Motor neuron (in vitro differentiated cells): ENCODE measurements around the gene BMP7. TPM values are rescaled to one million over a fixed set of nuclear protein-coding genes. Genes with fewer than 3 reads are reported as not detected.

Experiments used
- ATAC-seq, 8 experiments: fragments of 200-7000 bp; cut with Tn5 transposase; replicated peaks in 6 of 8; 2 replicates each; pipeline ENCODE4 v1.8.0; 2021; ENCODE audit warnings: mild to moderate bottlenecking in 8 of 8, moderate library complexity in 8 of 8
- H3K27ac ChIP-seq, 2 donors: fragments of 250-450 bp; sonication (Bioruptor Pico); 2 replicates each; pipeline ENCODE4 v1.9.0; 2021; ENCODE audit warnings: antibody characterized with exemption in 2 of 2, mild to moderate bottlenecking in 2 of 2, moderate library complexity in 1 of 2
- H3K4me1 ChIP-seq, 2 donors: fragments of 250-450 bp; sonication (Bioruptor Pico); replicated peaks in 1 of 2; 2 replicates each; pipeline ENCODE4 v1.6.1; 2021; ENCODE audit warnings: antibody characterized with exemption in 2 of 2, mild to moderate bottlenecking in 2 of 2, moderate library complexity in 1 of 2
- H3K4me3 ChIP-seq, 5 donors: fragments of 250-450 bp; sonication (Bioruptor Pico); 2 replicates each; pipeline ENCODE4 v1.9.0; 2021; ENCODE audit warnings: antibody characterized with exemption in 5 of 5, mild to moderate bottlenecking in 5 of 5, moderate library complexity in 4 of 5
- WGBS, 10 experiments: fragments of 450-650 bp; shearing (Covaris generic); methylation state at CpG; one replicate each; pipeline ENCODE4 v1.0.0; 2022; 5-methylcytosine and 5-hydroxymethylcytosine counted together
- in situ Hi-C, 9 experiments: fragments of 400-800 bp; cut with MboI; loops; one replicate each; pipeline ENCODE4 v1.15.0; 2021; ENCODE audit warnings: low sequenced_read_pairs in 9 of 9, low pct_unique_long_range_greater_than_20kb in 2 of 9; ENCODE audit not compliant: unreplicated experiment in 9 of 9
- total RNA-seq, 8 experiments: library from RNA; unstranded; fragments of 300-600 nt; gene quantifications; 2 replicates each; pipeline versions ENCODE4 v1.2.3 to v1.2.4, GENCODE V29; 2022

BMP7 gene
- total RNA-seq, 8 experiments from 2014 or later, result 0.15 to 39.6 (median 22.1) TPM; not detected in 1

GRCh38 chr20:57261457-57262251, 4.8 kb downstream of the BMP7 start:
- Histone ChIP-seq H3K4me1 (peaks cover 64 to 67% of the 10 kb centered on the region in 2 donors), H3K27ac (peak overlapping the region in 1 of 2 donors; percentile 79), H3K4me3 (peak overlapping the region in 4 of 5 donors; percentile 2 to 17 (median 15))
- 20 to 67% (median 48%) methylated on average over 2 to 13 of the region's 13 CpGs; no CpG with 5 or more reads in 1 of the 10 experiments for WGBS, 10 experiments
- in situ Hi-C loops, result no loop called here
- ATAC-seq, result no peak

- Histone ChIP-seq H3K4me3 (peak overlapping the region in 4 of 5 donors; percentile 3 to 17 (median 15)), H3K27ac (peak overlapping the region; percentile 63 to 79), H3K4me1 (peaks cover 64 to 73% of the 10 kb centered on the region in 2 donors)
- WGBS, 10 experiments, result 0 to 50% (median 16%) methylated on average over 1 to 11 of the region's 14 CpGs; no CpG with 5 or more reads in 2 of the 10 experiments
- in situ Hi-C loops, result no loop called here
- peak in 5 of 8 experiments; percentile 56 to 69 (median 66) for ATAC-seq
These were observed 5.5 kb downstream of the BMP7 start for GRCh38 chr20:57260934-57261333.

GRCh38 chr20:57259938-57260921, 6.2 kb downstream of the BMP7 start:
- WGBS, 10 experiments, result 3 to 50% (median 32%) methylated on average over 1 to 16 of the region's 23 CpGs; no CpG with 5 or more reads in 1 of the 10 experiments
- Histone ChIP-seq H3K27ac (peak overlapping the region; percentile 63 to 79), H3K4me1 (peaks cover 64 to 76% of the 10 kb centered on the region in 2 donors), H3K4me3 (peak overlapping the region; percentile 3 to 17 (median 14))
- ATAC-seq, result peak in 5 of 8 experiments; percentile 30 to 62 (median 51)
- in situ Hi-C loops, result no loop called here

- Histone ChIP-seq H3K4me3 (peak overlapping the region in 3 of 5 donors; percentile 1 to 17 (median 4)), H3K27ac (peak overlapping the region in 1 of 2 donors; percentile 79), H3K4me1 (peaks cover 64 to 76% of the 10 kb centered on the region in 2 donors)
- 1 to 80% (median 11%) methylated on average over 1 to 19 of the region's 21 CpGs; no CpG with 5 or more reads in 1 of the 10 experiments for WGBS, 10 experiments
- in situ Hi-C loops, result no loop called here
- peak in 3 of 8 experiments; percentile 3 to 21 (median 9) for ATAC-seq
These were observed 7.1 kb downstream of the BMP7 start for GRCh38 chr20:57259121-57259937.

GRCh38 chr20:57257701-57258453, 8.6 kb downstream of the BMP7 start:
- 0 to 30% (median 6%) methylated on average over 3 to 9 of the region's 9 CpGs; no CpG with 5 or more reads in 1 of the 10 experiments for WGBS, 10 experiments
- H3K4me1 ChIP-seq, result peaks cover 52 to 68% of the 10 kb centered on the region in 2 donors
- ATAC-seq, result peak in 5 of 8 experiments; percentile 13 to 49 (median 25)
- peak overlapping the region in 1 of 5 donors; percentile 11 for H3K4me3 ChIP-seq
- in situ Hi-C loops, result no loop called here
- H3K27ac ChIP-seq, result peak overlapping the region in 1 of 2 donors; percentile 69

GRCh38 chr20:57256908-57257307, 9.5 kb downstream of the BMP7 start:
- Histone ChIP-seq H3K4me1 (peaks cover 43 to 59% of the 10 kb centered on the region in 2 donors), H3K27ac (no peak overlapping the region), H3K4me3 (no peak overlapping the region)
- ATAC-seq, result no peak
- in situ Hi-C loops, result no loop called here
- WGBS, 10 experiments, result 46 to 95% (median 68%) methylated on average over 1 to 6 of the region's 6 CpGs

GRCh38 chr20:57256205-57256604, 10.2 kb downstream of the BMP7 start:
- Histone ChIP-seq H3K27ac (no peak overlapping the region), H3K4me3 (no peak overlapping the region), H3K4me1 (peaks cover 40 to 53% of the 10 kb centered on the region in 2 donors)
- in situ Hi-C loops, result no loop called here
- 54 to 100% (median 86%) methylated on average over 1 to 3 of the region's 3 CpGs; no CpG with 5 or more reads in 2 of the 10 experiments for WGBS, 10 experiments
- ATAC-seq, result no peak

GRCh38 chr20:57255183-57255582, 11.3 kb downstream of the BMP7 start:
- Histone ChIP-seq H3K4me1 (peaks cover 37 to 51% of the 10 kb centered on the region in 2 donors), H3K27ac (no peak overlapping the region), H3K4me3 (no peak overlapping the region)
- in situ Hi-C loops, result no loop called here
- whole genome bisulfite sequencing, 10 experiments, result 50 to 86% methylated on average over 1 of the region's 1 CpG; no CpG with 5 or more reads in 8 of the 10 experiments
- ATAC-seq, result no peak

- ATAC-seq, result no peak
- in situ Hi-C loops, result no loop called here
- 21 to 100% (median 68%) methylated on average over 1 to 4 of the region's 8 CpGs; no CpG with 5 or more reads in 1 of the 10 experiments for WGBS, 10 experiments
- Histone ChIP-seq H3K4me1 (peaks cover 12 to 25% of the 10 kb centered on the region in 2 donors), H3K4me3 (no peak overlapping the region), H3K27ac (no peak overlapping the region)
These were observed 13.8 kb downstream of the BMP7 start for GRCh38 chr20:57252559-57253162.

GRCh38 chr20:57251949-57252348, 14.5 kb downstream of the BMP7 start:
- in situ Hi-C loops, result no loop called here
- ATAC-seq, result no peak
- peaks cover 11 to 22% of the 10 kb centered on the region in 2 donors for H3K4me1 ChIP-seq
- no peak overlapping the region for H3K4me3 ChIP-seq
- H3K27ac ChIP-seq, result no peak overlapping the region
- 60 to 92% (median 90%) methylated on average over 2 to 8 of the region's 9 CpGs; no CpG with 5 or more reads in 3 of the 10 experiments for WGBS, 10 experiments

- Histone ChIP-seq H3K4me1 (peaks cover 11 to 20% of the 10 kb centered on the region in 2 donors), H3K4me3 (no peak overlapping the region), H3K27ac (peak overlapping the region; percentile 24 to 29)
- WGBS, 10 experiments, result 25 to 100% (median 70%) methylated on average over 1 to 5 of the region's 7 CpGs; no CpG with 5 or more reads in 1 of the 10 experiments
- ATAC-seq, result peak in 5 of 8 experiments; percentile 42 to 70 (median 52)
- in situ Hi-C loops, result no loop called here
These were observed 15.1 kb downstream of the BMP7 start for GRCh38 chr20:57251344-57251743.
